H1 (cell line): ENCODE data around the gene PDZD2. TPM values are rescaled to one million over a fixed set of nuclear protein-coding genes. Genes with fewer than 3 reads are reported as not detected.

Experiments used
- CTCF ChIA-PET: fragments of 300-600 bp; sonication (Branson Sonifier 250); formaldehyde crosslinking; loops from one replicate; lab custom pipeline; 2021; ENCODE audit not compliant: partially characterized antibody; lab: Charles Lee
- POLR2A ChIA-PET: fragments of 300-600 bp; sonication (Branson Sonifier 250); formaldehyde crosslinking; loops from one replicate; lab custom pipeline; 2021; ENCODE audit warnings: inconsistent platforms; ENCODE audit not compliant: partially characterized antibody; lab: Charles Lee
- DNase-seq, 2 experiments: peaks; one replicate each; pipeline versions ENCODE4 v3.0.0 to v3.0.0-alpha.2; 2010 to 2022; ENCODE audit warnings: low spot score in 2 of 2, low read depth in 1 of 2, mixed read lengths in 1 of 2
- FAIRE-seq: peaks from 2 replicates; lab custom pipeline; 2011; peaks lifted over from hg19 to GRCh38; lab: Jason Lieb, UNC
- H2AFZ ChIP-seq: 2 replicates; pipeline ENCODE4 v1.8.1; 2012; ENCODE audit warnings: low read length, inconsistent platforms
- H2AK5ac ChIP-seq: 2 replicates; pipeline ENCODE4 v1.6.1; 2013; ENCODE audit warnings: low read depth, low read length
- H2BK120ac ChIP-seq: replicated peaks from 2 replicates; pipeline ENCODE3; 2013; ENCODE audit warnings: low read depth, low read length, inconsistent platforms
- H2BK12ac ChIP-seq: 2 replicates; pipeline ENCODE4 v1.6.1; 2013; ENCODE audit warnings: low read depth, low read length
- H2BK15ac ChIP-seq: 2 replicates; pipeline ENCODE4 v1.6.1; 2013; ENCODE audit warnings: low read length
- H2BK20ac ChIP-seq: 2 replicates; pipeline ENCODE4 v1.6.1; 2013; ENCODE audit warnings: low read length
- H2BK5ac ChIP-seq: 2 replicates; pipeline ENCODE4 v1.6.1; 2013; ENCODE audit warnings: low read depth, low read length
- H3K14ac ChIP-seq: 2 replicates; pipeline ENCODE4 v1.6.1; 2013; ENCODE audit warnings: inconsistent platforms; ENCODE audit not compliant: insufficient read length
- H3K18ac ChIP-seq: 2 replicates; pipeline ENCODE4 v1.6.1; 2013; ENCODE audit warnings: low read length; ENCODE audit errors: extremely low read depth
- H3K23ac ChIP-seq: 2 replicates; pipeline ENCODE4 v1.6.1; 2013; ENCODE audit warnings: inconsistent platforms; ENCODE audit not compliant: insufficient read length
- H3K23me2 ChIP-seq: 2 replicates; pipeline ENCODE4 v1.6.1; 2013; ENCODE audit warnings: low read depth, low read length
- H3K27ac ChIP-seq: 2 replicates; pipeline ENCODE4 v1.6.1; 2011; ENCODE audit warnings: low read depth, low read length, inconsistent platforms
- H3K27me3 ChIP-seq, 4 experiments: replicated peaks in 1 of 4; 1 replicate in 1 of 4; 2 replicates in 3 of 4; pipeline versions ENCODE4 v1.6.1 to v1.8.1; 2011 to 2013; ENCODE audit warnings: low read length in 3 of 4, mild to moderate bottlenecking in 3 of 4, inconsistent platforms in 2 of 4, mixed read lengths in 2 of 4, moderate library complexity in 1 of 4; ENCODE audit not compliant: control insufficient read depth in 3 of 4, insufficient read depth in 3 of 4; ENCODE audit errors: extremely low read depth in 1 of 4
- H3K36me3 ChIP-seq, 4 experiments: 2 replicates each; pipeline versions ENCODE4 v1.6.1 to v1.8.1; 2011 to 2013; ENCODE audit warnings: mild to moderate bottlenecking in 4 of 4, low read length in 3 of 4, moderate library complexity in 2 of 4, control low read depth in 1 of 4, inconsistent platforms in 1 of 4; ENCODE audit not compliant: insufficient read depth in 4 of 4, control insufficient read depth in 2 of 4
- H3K4ac ChIP-seq: replicated peaks from 2 replicates; pipeline ENCODE3; 2013; ENCODE audit warnings: low read length, low read depth, mixed read lengths, inconsistent platforms; ENCODE audit not compliant: insufficient read length
- H3K4me1 ChIP-seq, 4 experiments: replicated peaks in 1 of 4; 1 replicate in 1 of 4; 2 replicates in 3 of 4; pipeline versions ENCODE4 v1.6.1 to v1.8.1; 2011 to 2013; ENCODE audit warnings: low read length in 3 of 4, inconsistent platforms in 2 of 4, mixed read lengths in 1 of 4; ENCODE audit not compliant: insufficient read depth in 4 of 4, control insufficient read depth in 3 of 4
- H3K4me2 ChIP-seq, 2 experiments: 2 replicates each; pipeline versions ENCODE4 v1.6.1 to v1.8.1; 2011 to 2013; ENCODE audit warnings: low read depth in 2 of 2, low read length in 2 of 2, control low read depth in 1 of 2, inconsistent platforms in 1 of 2, mild to moderate bottlenecking in 1 of 2; ENCODE audit not compliant: insufficient read depth in 1 of 2
- H3K4me3 ChIP-seq, 4 experiments: fragments of 200-600, 300-600 bp in 1 of 4; sonication (generic), shearing (Covaris generic), sonication (Bioruptor Twin) in 1 of 4; 2 replicates each; pipeline versions ENCODE4 v1.5.1 to v1.8.1; 2011 to 2016; ENCODE audit warnings: low read length in 4 of 4, low read depth in 3 of 4, control low read depth in 2 of 4, inconsistent platforms in 2 of 4, mild to moderate bottlenecking in 2 of 4, mixed read lengths in 1 of 4, moderate library complexity in 1 of 4; ENCODE audit not compliant: insufficient read depth in 2 of 4; ENCODE audit errors: extremely low read depth in 1 of 4
- H3K56ac ChIP-seq: replicated peaks from 2 replicates; pipeline ENCODE3; 2013; ENCODE audit warnings: low read depth, mild to moderate bottlenecking, mixed read lengths, low read length, inconsistent platforms; ENCODE audit not compliant: insufficient read length
- H3K79me1 ChIP-seq: 2 replicates; pipeline ENCODE4 v1.6.1; 2013; ENCODE audit warnings: low read depth, low read length, control low read depth
- H3K79me2 ChIP-seq, 2 experiments: 2 replicates each; pipeline versions ENCODE4 v1.6.1 to v1.8.1; 2012 to 2013; ENCODE audit warnings: low read length in 2 of 2, mild to moderate bottlenecking in 2 of 2, inconsistent platforms in 1 of 2; ENCODE audit not compliant: insufficient read depth in 2 of 2, control insufficient read depth in 1 of 2
- H3K9ac ChIP-seq, 4 experiments: replicated peaks in 1 of 4; 1 replicate in 1 of 4; 2 replicates in 3 of 4; pipeline versions ENCODE4 v1.6.1 to v1.8.1; 2011 to 2013; ENCODE audit warnings: low read depth in 3 of 4, low read length in 3 of 4, control low read depth in 2 of 4, mild to moderate bottlenecking in 2 of 4, moderate library complexity in 2 of 4, inconsistent platforms in 1 of 4; ENCODE audit errors: extremely low read depth in 1 of 4
- H3K9me3 ChIP-seq, 2 experiments: 2 replicates each; pipeline versions ENCODE4 v1.6.1 to v1.8.1; 2012 to 2013; ENCODE audit warnings: mild to moderate bottlenecking in 2 of 2, moderate library complexity in 2 of 2, control low read depth in 1 of 2, inconsistent platforms in 1 of 2, low read depth in 1 of 2, low read length in 1 of 2, mixed read lengths in 1 of 2; ENCODE audit not compliant: insufficient read depth in 2 of 2
- H4K20me1 ChIP-seq, 2 experiments: replicated peaks in 1 of 2; 2 replicates each; pipeline versions ENCODE3 to v1.8.1; 2011 to 2013; ENCODE audit warnings: inconsistent platforms in 2 of 2, low read length in 2 of 2, mild to moderate bottlenecking in 1 of 2; ENCODE audit not compliant: insufficient read depth in 2 of 2, control insufficient read depth in 1 of 2
- H4K5ac ChIP-seq: 2 replicates; pipeline ENCODE4 v1.6.1; 2013; ENCODE audit warnings: low read length, low read depth, mixed read lengths, inconsistent platforms; ENCODE audit not compliant: insufficient read length
- H4K8ac ChIP-seq: 2 replicates; pipeline ENCODE4 v1.8.0; 2013; ENCODE audit warnings: mild to moderate bottlenecking, moderate library complexity, low read length, inconsistent platforms; ENCODE audit not compliant: insufficient read depth; ENCODE audit errors: extremely low read depth
- H4K91ac ChIP-seq: replicated peaks from 2 replicates; pipeline ENCODE3; 2013; ENCODE audit warnings: low read length, mixed read lengths, inconsistent platforms; ENCODE audit not compliant: insufficient read length
- BRCA1 ChIP-seq: IDR thresholded peaks from 2 replicates; pipeline ENCODE4 v1.6.1; 2012; ENCODE audit warnings: low read depth, low read length, improper control_type of control experiment
- CBX5 ChIP-seq: fragments of 300-800, 300-1000 bp; sonication (generic); IDR thresholded peaks from 2 replicates; pipeline ENCODE4 v1.7.1; 2016; ENCODE audit warnings: antibody characterized with exemption, low read length, low read depth
- CREB1 ChIP-seq: IDR thresholded peaks from 2 replicates; pipeline ENCODE4 v1.6.1; 2012; ENCODE audit warnings: inconsistent platforms
- EGR1 ChIP-seq: IDR thresholded peaks from 2 replicates; pipeline ENCODE4 v1.6.1; 2011; ENCODE audit warnings: low read depth, low read length, borderline replicate concordance
- EP300 ChIP-seq, 2 experiments: IDR thresholded peaks; 1 replicate in 1 of 2; 2 replicates in 1 of 2; pipeline ENCODE4 v1.6.1; 2011 to 2012; ENCODE audit warnings: low read depth in 2 of 2, low read length in 2 of 2, mild to moderate bottlenecking in 2 of 2, borderline replicate concordance in 1 of 2, inconsistent platforms in 1 of 2, moderate library complexity in 1 of 2
- EZH2 ChIP-seq: fragments of 200-600 bp; sonication (generic); IDR thresholded peaks from 2 replicates; pipeline ENCODE4 v1.7.1; 2012; ENCODE audit warnings: low read depth, mild to moderate bottlenecking, moderate library complexity, low read length, inconsistent platforms; ENCODE audit not compliant: severe bottlenecking
- JUN ChIP-seq: IDR thresholded peaks from 2 replicates; pipeline ENCODE4 v1.6.1; 2011; ENCODE audit warnings: low read depth, mild to moderate bottlenecking, improper control_type of control experiment, low read length
- MAFK ChIP-seq: IDR thresholded peaks from 2 replicates; pipeline ENCODE4 v1.6.1; 2012; ENCODE audit warnings: low read depth, mild to moderate bottlenecking, improper control_type of control experiment, low read length
- RNF2 ChIP-seq: fragments of 200-900, 300-1000 bp; sonication (generic); IDR thresholded peaks from 2 replicates; pipeline ENCODE4 v1.7.1; 2016; ENCODE audit warnings: borderline replicate concordance, low read depth, mild to moderate bottlenecking, antibody characterized with exemption, low read length; ENCODE audit not compliant: poor library complexity, severe bottlenecking; ENCODE audit errors: missing control alignments
- SUZ12 ChIP-seq: fragments of 200-600 bp; sonication (generic); IDR thresholded peaks from 2 replicates; pipeline ENCODE4 v1.6.1; 2012; ENCODE audit warnings: mild to moderate bottlenecking, inconsistent platforms, low read length, moderate library complexity, mixed read lengths
- TEAD4 ChIP-seq: IDR thresholded peaks from 2 replicates; pipeline ENCODE4 v1.6.1; 2012; ENCODE audit warnings: low read depth, low read length, inconsistent platforms, mixed read lengths
- WGBS, 2 experiments: shearing (Covaris generic) in 1 of 2; methylation state at CpG; one replicate each; pipeline versions ENCODE4 v1.1.6 to v1.1.7; 2013 to 2015; ENCODE audit warnings: low lambda C conversion rate in 2 of 2, mixed read lengths in 2 of 2, inconsistent platforms in 1 of 2, low coverage in 1 of 2, missing lambda C conversion rate in 1 of 2; ENCODE audit not compliant: insufficient replicate concordance in 2 of 2, insufficient coverage in 1 of 2, insufficient read length in 1 of 2; ENCODE audit errors: extremely low coverage in 1 of 2, missing lambda C conversion rate in 1 of 2; 5-methylcytosine and 5-hydroxymethylcytosine counted together
- polyA plus RNA-seq, 7 experiments: library from polyadenylated mRNA; depleted of rRNA in 3 of 7; stranded (reverse) in 5 of 7; unstranded in 2 of 7; fragments of >200 nt in 5 of 7; fragments of 200-250 nt in 2 of 7; gene quantifications; 1 replicate in 5 of 7; 2 replicates in 1 of 7; 4 replicates in 1 of 7; pipeline versions ENCODE4 v1.2.1 to v1.2.3, GENCODE V29; 2011 to 2013; ENCODE audit warnings: missing spikeins in 2 of 7, mixed read lengths in 2 of 7
- total RNA-seq: library from RNA; stranded (reverse); fragmentation: NEBNext Ultra II Directional; extraction: Animal tissue kit (Norgen Biotek cat#: 25700); gene quantifications from 2 replicates; pipeline ENCODE4 v1.2.1, GENCODE V29; 2021
- TF ChIP-seq, protein P1 (sequence below): IDR thresholded peaks from 2 replicates; pipeline ENCODE4 v1.6.1; 2012; ENCODE audit warnings: low read length, inconsistent platforms

Gene PDZD2
- total and polyA plus RNA-seq, 2 of the 8 experiments (the other 6 are each of a cell fraction or from before 2014, with no cell fraction given), result 1.2 to 6.8 TPM

DNA sequence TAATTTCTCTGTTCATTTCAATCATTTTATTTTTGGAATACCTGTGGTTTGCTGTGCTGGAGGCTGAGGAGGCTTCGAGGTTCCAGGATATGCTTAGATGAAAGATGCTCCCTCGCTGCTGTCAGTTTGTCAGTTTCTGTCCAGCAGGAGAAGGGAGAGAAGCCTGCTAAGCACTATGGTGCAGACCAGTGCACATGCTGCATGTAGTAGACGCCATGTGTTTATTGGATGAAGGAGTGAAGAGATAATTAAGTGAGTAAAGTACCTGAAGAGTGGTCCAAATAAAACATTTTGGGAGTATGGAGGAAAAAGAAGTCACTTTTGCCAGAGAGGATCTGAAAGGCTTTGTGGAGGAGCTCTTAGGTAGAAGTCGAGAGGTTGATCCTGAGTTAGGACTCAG is 2.1 kb downstream of the PDZD2 start:
- no peak for FAIRE-seq
- 84% methylated on average over 4 of the region's 4 CpGs; no CpG with 5 or more reads in 1 of the 2 experiments for WGBS, 2 experiments
- TF ChIP-seq BRCA1 (no peak), TEAD4 (no peak), EP300 (IDR thresholded peaks at IDR 0.05; ENCODE audit: borderline replicate concordance in 1 of 2, low read depth in 2 of 2, low read length in 2 of 2) (no peak), EZH2 (no peak), SUZ12 (no peak), CREB1 (no peak), EGR1 (no peak), MAFK (no peak), RNF2 (no peak), CBX5 (no peak), JUN (no peak)
- TF ChIP-seq, protein P1, sequence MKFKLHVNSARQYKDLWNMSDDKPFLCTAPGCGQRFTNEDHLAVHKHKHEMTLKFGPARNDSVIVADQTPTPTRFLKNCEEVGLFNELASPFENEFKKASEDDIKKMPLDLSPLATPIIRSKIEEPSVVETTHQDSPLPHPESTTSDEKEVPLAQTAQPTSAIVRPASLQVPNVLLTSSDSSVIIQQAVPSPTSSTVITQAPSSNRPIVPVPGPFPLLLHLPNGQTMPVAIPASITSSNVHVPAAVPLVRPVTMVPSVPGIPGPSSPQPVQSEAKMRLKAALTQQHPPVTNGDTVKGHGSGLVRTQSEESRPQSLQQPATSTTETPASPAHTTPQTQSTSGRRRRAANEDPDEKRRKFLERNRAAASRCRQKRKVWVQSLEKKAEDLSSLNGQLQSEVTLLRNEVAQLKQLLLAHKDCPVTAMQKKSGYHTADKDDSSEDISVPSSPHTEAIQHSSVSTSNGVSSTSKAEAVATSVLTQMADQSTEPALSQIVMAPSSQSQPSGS, result no peak

More for the DNA sequence above, 2.1 kb downstream of the PDZD2 start:
- no peak overlapping the region for H2BK5ac ChIP-seq
- no peak overlapping the region for H2AFZ ChIP-seq
- peaks cover 8% of the 10 kb centered on the region for H3K23me2 ChIP-seq
- H3K27ac ChIP-seq, result no peak overlapping the region
- no peak overlapping the region for H4K91ac ChIP-seq
- H4K8ac ChIP-seq, result no peak overlapping the region
- no peak for DNase-seq
- POLR2A ChIA-PET, result no interaction called here
- H3K4me1 ChIP-seq, result peaks cover 0 to 14% (median 5%) of the 10 kb centered on the region in 4 experiments; a peak in 4 of 7 replicates
- H2BK12ac ChIP-seq, result no peak overlapping the region
- no peak overlapping the region for H3K23ac ChIP-seq
- no peak overlapping the region for H3K18ac ChIP-seq
- H4K5ac ChIP-seq, result no peak overlapping the region
- no peak overlapping the region for H3K56ac ChIP-seq
- no peak overlapping the region for H3K9ac ChIP-seq
- no peak overlapping the region for H2BK15ac ChIP-seq
- H3K79me2 ChIP-seq, result no peaks in the 10 kb centered on the region
- no peak overlapping the region for H3K4me3 ChIP-seq
- no peaks in the 10 kb centered on the region for H3K79me1 ChIP-seq
- no peak overlapping the region for H3K4ac ChIP-seq
- H3K4me2 ChIP-seq, result no peak overlapping the region; a peak in 1 of 4 replicates
- H3K27me3 ChIP-seq, result peaks cover 2 to 22% (median 15%) of the 10 kb centered on the region in 4 experiments; a peak in 6 of 7 replicates
- H3K14ac ChIP-seq, result no peak overlapping the region
- H4K20me1 ChIP-seq, result peaks cover 2 to 4% of the 10 kb centered on the region in 2 experiments
- H2BK120ac ChIP-seq, result no peak overlapping the region
- H2AK5ac ChIP-seq, result no peak overlapping the region; the same call in 1 of the 2 replicates
- CTCF ChIA-PET, result interaction anchor here (0.6 to 3.6 kb wide), 4 partner anchors 27 to 168 kb away, joined by 3 to 12 read pairs (median 5); no protein-coding TSS in a partner anchor
- no peaks in the 10 kb centered on the region for H3K9me3 ChIP-seq
- no peaks in the 10 kb centered on the region for H3K36me3 ChIP-seq
- H2BK20ac ChIP-seq, result no peak overlapping the region
